GM21529 (cell line): ENCODE data around the gene AIP.
"Not testable (repeated sequence)": the region's sequence is repeated elsewhere in the genome, so short reads cannot be mapped to it uniquely, and the experiment has no call there.

Source experiments
- ATAC-seq: cut with Tn5 transposase; IDR thresholded peaks from one replicate; pipeline ENCODE4 v1.9.1; 2021; ENCODE audit not compliant: unreplicated experiment

AIP gene

DNA sequence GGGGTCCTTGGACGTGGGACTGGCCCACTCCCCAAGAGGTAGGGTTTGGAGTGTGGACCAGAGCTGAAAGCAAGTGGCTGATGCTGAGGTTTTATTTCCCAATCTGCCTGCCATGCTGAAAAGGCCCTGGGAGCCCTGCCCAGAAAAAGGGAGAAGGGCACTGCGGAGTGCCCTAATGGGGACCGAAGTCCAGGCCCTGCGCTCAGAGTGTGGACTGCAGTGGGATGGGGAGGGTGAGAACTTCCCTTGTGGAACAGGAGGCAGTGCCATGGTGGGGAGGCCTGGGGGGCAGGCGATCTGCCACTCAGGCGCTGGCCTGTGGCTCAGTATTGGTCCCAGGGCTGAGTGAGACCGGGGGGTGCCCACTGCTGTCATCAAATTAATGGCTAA is 34.6 kb upstream of the AIP start:
- no peak for ATAC-seq

DNA sequence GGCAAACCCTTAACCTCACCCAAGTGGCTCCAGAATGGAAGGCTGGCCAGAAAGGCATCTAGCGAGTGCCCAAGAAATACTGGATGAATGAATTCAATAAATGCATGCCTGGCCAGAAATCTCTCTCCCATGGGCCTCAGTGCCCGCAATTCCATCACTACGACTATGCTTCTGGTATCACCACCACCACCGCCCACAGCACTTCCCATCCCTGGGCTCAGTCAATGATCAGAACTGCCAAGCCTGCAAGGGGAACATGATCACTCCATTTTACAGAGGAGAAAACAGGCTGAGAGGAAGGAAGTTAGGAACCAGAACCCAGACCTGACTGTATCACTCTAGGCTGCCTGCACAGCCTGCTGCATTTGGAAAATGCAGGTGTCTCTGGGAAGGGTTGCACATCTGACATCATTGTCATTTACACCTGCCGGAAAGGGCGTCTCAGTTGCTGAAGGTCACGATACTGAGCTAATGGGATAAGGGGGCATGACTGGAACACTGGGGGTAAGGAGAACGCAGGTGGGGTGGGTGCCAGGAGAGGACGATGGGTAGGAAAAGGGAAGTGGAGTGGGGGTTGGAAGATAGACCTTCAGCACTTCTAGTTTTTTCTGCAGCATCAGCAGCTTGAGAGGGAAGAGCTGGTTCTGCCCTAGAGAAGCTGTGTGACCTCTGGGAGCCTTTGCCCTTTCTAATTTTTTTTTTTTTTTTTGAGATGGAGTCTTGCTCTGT is 33.5 kb upstream of the AIP start:
- no peak for ATAC-seq

DNA sequence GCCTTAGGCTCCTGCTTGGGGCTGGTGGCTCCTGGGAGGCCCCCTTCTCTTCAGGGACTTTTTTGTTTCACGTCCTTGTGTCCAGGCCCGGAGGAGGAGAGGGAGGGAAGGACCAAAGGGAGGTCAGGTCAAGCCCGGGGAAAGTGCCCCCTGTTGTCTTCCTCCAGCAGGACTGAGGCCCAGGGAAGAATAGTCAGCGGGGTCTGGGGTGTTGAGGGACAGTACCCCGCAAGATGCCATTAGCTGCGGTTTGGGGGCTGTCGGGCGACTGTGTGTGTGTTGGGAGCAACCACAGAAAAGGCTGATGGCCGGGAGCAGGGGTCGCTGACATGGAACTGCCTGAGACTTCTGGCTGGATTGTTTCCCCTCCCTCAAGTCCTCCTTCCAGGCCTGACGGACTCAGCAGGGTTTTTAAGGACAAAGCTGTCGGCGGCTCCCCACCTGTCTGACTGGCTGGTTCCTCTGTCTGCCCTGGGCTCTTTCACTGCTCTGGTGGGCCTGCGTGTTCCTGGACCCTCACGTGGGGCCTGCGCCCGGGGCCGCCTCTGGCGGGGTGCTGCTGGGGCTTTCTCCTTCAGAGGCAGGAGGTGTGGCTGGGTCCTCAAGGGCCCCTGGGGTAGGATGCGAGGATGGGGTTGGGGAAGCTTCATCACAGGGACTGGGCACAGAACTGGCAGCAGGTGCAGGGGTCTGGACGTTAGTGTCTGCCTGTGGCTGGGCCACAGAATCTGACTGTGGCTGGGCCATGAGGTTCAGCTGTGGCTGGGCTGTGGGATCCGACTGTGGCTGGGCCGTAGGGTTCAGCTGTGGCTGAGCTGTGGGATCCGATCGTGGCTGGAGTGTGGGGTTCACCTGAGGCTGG is 31.8 kb upstream of the AIP start:
- ATAC-seq: no peak

DNA sequence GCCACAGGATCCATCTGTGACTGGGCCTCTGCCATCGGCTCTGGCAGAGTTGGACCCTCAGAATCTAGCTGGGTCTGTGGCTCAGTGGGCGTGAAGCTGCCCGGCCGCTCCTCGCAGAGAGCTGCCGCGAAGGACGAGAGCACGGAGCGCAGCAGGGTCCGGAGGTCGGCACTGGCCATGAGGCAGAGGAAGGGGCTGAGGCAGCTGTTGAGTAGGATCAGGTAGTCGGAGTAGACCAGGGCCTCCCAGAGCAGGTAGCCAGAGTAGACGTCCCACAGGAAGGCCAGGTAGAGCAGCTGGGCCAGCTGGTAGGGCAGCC is 31.2 kb upstream of the AIP start:
- no peak for ATAC-seq

DNA sequence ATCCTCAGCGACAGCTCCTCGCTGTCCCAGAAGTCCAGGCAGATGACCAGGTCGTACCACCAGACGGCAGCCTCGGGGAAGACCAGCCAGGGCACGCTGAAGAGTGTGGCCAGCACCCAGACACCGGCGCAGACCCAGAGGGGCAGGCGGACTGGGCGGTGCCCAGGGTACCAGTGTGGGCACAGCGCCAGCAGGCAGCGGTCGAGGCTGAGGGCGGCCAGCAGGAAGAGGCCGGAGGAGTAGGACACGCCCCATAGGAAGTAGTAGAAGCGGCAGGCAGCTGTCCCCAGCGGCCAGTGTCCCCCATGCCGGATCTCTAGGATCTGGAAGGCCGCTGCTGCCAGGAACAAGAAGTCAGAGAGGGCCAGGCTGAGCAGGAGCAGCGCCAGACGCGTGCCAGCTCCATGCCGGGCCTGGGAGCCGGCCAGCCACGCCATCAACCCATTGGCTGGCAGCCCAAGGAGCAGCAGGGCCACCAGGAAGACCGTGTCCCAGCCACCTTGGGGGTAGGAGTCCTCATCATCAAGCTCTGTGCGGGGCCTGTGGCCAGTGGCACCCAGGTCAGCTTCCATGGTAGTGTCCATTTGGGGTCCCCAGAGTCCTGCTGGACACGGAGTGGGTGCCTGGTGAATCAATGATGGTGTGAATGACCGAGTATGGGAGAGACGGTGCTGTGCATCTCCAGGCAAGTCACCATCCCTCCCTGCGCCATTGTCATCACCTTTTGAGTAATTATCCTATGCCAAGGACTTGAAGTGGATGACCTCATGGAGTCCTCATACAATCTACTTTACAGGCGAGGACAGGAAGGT is 30.5 kb upstream of the AIP start, which contains the start of gene GPR152:
Gene GPR152 (minus strand): TSS at position 589 of the 812 bp plus-strand sequence. CDS start 5 bp downstream, at position 584.
- ATAC-seq: no peak

DNA sequence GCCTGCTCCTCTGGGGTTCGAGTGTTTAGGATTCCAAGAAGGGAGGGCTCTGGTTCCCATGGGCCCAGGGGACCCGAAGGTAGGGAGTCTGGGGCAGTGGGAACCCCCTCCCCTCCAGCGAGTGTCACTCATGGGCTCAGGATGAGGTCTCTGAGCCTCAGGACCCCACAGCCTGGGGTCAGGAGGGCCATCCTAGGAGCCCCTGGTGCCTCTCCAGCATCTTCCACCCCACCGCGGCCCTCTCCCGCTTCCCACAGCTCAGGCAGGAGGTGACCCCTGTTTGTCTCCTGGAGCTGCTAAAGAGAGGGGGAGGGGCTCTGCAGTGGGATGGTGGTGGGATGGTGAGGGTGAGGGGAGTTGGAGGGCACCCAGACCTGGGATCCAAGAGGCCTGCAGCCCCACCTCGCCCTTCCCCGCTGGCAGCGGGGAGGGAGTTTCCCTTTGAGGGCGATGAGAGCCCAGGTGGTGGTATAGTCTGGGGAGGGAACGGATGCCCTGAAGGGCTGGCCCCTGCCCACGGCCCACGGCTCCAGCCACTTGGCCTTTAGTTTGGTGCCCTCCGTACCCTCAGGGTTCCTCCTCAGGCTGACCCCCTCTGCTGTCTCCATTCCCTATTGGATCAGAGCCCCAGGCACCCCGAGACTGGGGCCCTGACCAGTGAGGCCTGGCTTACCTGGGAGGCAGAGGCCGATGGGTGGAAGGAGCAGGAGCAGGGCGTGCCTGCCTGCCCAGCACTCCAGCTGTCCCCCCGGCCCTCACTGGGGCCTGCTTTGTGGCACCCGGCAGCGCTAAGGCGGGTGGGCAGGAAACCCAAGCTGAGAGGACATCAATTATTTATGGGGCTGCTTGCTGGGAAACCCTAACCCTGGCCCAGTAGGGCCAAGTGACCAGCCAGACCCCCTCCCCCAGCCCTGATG is 28.8 kb upstream of the AIP start:
- ATAC-seq: no peak

DNA sequence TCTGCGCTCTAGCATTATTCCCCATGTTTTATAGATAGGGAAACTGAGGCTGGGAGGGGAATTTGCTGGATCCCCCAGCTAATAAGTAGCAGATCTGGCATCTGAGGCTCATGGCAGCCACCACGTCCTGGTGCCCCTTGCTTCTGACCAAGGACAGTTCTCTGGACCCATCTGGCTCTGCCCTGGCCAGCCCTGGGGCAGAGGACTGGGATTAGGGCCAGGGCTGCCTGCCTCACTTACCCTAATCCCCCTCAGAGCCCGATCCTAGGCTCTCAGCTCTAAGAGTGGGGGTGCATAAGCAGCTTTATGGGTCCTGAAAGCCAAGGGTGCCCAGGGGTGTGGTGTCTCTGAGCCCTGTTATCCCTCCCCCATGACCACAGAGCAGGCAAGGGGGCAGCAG is 27.8 kb upstream of the AIP start, which contains the start of gene CABP4:
Gene CABP4 (plus strand): TSS at position 301 of the 400 bp plus-strand sequence. CDS start 70 bp downstream, at position 371.
- ATAC-seq: no peak

DNA sequence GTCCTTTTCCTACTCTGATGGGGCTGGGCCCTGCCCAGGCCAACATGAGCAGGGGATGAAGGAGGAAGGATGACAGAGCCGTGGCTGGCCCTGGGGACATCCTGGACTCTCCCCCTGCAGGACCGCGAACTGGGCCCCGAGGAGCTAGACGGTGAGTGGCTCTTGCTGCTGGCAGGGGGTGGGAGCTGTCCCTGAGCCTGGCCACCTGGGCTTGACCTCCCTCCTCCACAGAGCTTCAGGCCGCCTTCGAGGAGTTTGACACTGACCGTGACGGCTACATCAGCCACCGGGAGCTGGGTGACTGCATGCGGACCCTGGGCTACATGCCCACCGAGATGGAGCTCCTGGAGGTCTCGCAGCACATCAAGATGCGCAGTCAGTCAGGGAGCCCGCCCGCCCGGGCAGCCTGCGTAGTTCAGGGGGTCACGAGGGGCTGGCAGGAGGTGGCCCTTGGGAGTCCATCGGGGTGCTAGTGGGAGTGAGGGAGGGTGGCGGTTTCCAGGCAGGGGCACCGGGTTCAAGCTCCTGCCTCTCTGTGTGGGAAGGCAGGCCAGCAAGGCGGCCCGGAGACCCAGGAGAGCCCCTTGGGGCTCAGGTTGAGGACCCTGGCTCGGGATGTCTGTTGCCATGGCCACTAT is 26.6 kb upstream of the AIP start:
- ATAC-seq: no peak

DNA sequence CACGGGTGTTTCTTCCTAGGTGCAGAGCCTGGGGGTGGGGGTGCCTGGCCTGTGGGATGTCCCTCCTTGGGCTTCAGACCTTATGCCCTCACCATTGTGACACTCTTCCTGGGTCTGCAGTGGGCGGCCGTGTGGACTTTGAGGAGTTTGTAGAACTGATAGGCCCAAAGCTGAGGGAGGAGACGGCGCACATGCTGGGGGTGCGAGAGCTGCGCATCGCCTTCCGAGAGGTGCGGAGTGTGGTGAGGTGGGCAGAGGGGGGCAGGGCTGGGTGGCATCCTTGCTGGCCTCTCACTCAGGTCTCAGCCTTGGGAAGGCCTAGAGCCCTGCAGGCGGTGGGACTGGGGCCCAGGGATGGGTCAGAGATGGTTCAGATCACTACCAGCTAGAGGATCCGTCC is 25.4 kb upstream of the AIP start:
- no peak for ATAC-seq

DNA sequence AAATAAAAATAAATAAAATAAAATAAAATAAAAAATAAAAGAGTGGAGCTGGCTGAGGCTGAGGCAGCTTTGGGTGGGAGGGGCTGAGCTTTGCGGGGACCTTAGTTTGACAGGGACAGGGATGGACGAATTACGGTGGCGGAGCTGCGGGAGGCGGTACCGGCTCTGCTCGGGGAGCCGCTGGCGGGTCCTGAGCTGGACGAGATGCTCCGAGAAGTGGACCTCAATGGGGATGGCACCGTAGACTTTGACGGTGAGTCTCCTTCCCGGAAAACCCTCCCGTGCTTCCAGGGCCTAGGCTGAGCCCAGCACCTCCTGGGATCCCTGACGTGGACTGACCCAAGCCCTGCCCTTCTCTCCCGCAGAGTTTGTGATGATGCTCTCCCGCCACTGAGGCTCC is 24.6 kb upstream of the AIP start:
- ATAC-seq: no peak

DNA sequence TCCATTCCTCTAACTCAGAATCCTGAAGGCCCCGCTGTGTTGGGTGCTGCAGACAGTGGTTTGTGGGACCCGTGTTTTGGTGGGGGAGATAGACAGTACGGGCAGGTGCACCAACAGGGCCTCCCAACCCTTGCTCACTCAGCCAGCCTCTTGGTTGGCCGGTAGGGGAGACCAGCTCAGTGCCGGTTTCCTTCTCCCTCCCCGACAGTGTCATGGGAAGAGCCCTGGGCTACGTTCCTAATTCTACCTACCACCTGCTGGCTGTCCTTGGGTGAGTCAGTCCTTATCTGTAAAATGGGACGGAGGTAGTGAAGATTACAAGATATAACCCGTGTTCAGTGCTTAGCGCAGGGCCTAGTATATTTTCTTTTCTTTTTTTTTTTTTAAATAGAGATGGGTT is 19.6 kb upstream of the AIP start:
- ATAC-seq: no peak

DNA sequence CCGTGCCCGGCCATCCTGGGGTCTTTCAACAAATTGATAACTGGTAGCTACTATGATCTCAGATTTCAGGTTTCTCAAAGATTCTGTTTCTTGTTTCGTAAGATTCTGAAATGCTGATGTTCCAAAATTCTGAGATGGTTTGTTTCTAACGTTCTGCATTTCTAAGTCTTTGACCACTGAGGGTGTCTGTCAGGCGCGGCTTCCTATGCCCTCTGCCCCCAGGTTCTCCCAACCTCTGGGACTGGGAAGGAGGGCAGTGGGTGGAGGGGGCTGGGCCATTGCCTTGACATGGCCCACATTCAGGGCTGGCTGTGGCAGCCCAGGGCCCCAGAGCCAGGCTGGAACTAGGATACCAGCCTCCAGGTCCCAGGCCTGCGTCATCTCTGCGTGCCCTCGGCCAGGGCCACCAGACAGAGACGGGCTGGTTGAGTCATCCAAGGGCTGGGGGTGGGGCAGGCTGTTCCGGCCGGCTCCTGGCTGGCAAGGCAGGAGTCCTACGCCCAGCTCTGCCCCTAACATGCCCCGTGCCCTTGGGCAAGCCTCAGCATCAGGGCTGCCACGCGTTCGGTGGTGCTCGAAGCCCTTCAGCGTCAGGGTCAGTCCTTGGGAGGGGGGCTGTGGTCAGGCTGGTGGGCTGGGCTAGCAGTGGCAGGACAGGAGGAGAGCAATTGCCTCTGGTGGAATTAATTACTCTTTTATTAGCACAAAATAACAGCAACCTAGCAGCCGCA is 19.0 kb upstream of the AIP start:
- no peak for ATAC-seq

DNA sequence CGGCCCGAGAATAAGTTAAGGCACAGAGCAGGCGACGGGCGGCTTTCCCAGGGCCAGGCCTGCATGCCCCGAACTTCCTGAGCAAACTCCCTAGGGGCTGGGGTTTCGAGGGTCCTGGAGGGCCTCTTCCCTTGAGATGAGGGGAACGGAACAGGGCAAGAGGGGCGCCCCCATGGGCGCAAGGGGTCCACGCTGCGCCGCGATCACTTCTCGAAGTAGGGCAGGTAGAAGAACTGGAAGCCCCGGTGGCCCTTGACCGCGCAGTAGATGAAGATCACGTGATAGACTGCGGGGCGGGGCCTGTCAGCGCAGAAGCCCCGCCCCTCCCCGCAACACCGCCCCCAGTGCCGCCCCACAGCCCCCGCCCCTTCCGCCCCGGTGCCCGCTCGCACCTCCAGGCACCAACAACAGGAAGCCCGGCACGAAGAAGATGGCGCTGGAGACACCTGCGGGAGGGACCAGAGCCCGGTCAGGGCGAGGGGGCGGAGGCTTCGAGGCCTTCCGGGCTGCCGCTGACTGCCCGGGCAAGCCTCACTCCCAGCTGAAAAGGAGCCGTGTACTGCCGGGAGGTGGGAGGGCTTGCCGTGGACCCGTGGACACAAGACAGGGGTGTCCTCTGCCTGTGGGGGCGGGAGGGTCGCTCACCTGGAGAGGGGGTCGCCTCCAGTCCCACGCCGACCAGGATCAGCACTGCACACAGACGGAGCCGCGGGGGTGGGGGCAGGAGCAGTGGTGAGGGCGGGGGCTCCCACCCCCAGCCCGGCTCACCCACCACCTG is 18.2 kb upstream of the AIP start:
- peak; percentile 43 for ATAC-seq

DNA sequence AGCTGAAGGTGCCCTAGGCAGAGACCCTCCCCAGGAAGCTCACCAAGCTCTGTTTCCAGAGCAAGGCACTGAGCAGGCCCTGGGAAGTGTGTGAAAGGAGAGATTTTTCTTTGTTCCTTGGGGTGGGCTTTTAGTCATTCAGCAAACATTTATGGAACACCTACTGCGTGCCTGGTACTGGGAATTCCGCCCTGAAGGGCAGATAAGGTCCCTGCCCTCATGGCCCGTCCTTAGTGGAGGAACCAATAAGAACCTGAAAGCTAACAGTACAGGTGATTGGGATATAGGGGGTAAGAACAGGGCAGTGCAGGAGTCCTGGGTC is 17.7 kb upstream of the AIP start:
- no peak for ATAC-seq

DNA sequence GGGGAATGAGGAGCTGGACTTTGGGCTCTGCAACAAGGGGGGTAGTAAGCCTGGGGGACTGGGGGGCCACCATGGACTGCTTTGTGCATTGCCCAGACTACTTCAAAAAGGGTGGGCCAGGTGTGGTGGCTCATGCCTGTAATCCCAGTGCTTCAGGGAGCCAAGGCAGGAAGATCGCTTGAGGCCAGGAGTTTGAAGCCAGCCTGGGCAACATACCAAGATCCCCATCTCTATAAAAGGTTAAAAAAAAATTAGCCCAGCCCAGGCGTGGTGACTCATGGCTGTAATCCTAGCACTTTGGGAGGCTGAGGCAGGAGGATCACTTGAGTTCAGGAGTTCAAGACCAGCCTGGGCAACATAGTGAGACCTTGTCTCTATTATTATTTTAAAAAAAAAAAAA is 17.3 kb upstream of the AIP start:
- not testable (repeated sequence) for ATAC-seq

DNA sequence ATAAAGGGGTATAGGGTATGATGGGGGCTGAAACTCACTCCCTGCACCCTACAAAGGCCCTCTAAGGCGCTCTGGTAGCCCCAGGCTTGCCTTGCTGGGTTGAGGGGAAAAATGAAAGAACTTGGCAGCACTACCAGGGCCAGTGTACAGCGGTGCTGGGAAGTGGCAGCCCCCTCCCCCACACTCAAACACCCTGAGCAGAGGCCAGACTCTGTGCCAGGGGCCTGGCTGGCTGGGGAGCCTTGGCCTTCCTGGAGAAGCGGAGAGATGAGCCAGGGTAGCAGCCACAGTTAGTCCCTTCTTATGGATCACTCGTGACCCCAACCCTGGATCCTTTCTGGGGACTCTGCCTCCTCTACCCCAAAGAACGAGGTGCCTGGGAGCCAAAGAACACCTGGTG is 16.5 kb upstream of the AIP start:
- no peak for ATAC-seq

DNA sequence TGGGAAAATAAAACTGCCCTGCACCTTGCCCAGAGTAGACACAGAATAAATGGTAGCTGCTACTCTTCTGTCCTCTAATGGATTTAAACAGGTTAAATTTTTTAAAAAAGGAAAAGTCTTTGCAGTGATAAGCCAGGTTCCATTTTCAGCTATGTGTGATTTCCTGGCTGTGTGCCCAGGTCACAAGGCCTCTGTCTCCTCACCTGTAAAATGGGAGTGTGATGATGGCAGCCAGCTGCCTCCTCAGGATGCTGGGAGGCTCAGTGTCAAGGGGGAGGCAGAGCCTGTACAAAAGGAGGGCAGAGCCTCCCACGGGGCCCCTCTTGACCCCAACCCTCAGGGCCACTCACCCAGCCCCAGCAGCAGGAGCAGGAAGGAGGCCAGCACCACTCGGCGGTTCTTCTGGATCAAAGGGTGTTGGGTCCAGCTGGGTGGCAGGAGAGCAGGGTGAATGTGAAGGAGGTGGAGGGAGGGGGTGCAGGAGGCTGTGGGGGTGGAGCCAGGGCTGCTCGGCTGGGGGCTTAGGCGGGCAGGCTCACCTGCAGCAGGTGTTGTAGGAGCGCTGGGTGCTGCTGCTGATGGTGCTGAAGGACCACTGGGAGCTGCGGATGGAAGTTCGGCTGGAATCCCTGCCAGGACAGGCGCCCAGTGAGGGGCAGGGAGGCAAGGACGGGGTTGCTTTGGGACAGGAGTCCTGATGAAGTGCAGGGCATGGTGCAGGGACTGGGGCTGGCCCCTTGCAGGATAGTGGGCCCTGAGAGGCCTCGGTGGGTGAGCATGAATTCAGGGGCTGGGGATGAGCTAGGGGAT is 15.7 kb upstream of the AIP start:
- ATAC-seq: no peak

DNA sequence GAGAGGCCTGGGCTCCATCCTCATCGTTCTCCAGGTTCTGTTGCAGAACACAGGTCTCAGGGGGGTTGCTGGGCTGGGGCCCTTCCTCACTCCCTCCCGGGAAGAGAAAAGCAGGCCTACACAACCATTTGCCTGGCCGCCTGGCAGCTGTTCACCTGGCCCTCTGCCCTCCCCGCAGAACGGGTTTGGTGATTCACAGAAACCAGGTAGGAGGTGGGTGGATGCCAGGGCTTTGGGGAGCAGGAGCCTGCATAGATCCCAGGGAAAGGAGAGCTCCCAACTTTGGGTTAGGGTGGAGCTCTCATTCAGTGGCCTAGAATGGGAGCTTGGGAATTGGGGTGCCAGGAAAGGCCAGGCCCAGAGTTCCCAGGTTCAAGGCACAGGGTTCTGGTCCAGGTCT is 14.8 kb upstream of the AIP start:
- no peak for ATAC-seq
